ENCODE data around the gene MAPK13.

MAPK13 gene

DNA sequence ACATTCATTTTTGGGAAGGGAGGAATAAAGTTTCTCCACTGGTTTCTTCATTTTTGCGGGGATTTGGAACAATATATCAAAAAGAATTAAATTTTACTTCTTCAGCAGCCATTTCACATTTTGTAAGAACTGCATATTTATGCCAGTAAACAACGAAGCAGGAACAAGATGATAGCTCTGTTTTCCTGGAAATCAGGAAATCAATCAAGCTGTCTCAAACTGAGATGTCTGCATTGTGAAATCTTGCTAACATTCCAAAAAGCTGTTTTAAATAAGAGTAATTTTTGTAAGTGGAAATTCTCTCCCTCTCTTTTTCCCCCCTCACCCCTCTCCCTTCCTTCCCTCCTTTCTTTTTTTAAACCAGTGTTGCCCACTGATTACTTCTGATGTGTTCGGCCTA, 20.0 kb downstream of the MAPK13 start:
- DNase-seq (ENCODE audit: low spot score): no peak

- no peak for DNase-seq (ENCODE audit: low spot score)
These were observed 24.0 kb downstream of the MAPK13 start for GRCh38 chr6:36154286-36154685.

DNA sequence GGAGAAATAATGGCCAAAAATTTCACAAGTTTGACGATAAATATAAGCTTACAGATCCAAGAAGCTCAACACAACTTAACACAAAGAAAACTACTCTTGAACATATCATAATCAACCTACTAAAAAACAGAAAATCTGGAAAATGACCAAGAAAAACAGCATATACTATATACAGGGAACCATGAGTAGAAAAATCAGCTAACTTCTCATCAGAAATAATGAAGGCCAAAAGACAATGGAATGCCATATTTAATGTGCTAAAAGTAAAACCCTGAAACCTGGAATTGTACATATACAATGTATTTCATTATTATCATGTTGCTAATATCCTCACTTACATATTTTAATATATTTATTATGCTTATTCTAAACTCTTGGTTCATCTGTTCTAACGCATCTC, 25.3 kb downstream of the MAPK13 start:
- DNase-seq (ENCODE audit: low spot score): no peak

- no peak for DNase-seq (ENCODE audit: low spot score)
These were observed 29.9 kb downstream of the MAPK13 start for GRCh38 chr6:36160147-36160760.

- DNase-seq (ENCODE audit: low spot score): no peak
These were observed 39.0 kb downstream of the MAPK13 start for GRCh38 chr6:36169023-36170007.

DNA sequence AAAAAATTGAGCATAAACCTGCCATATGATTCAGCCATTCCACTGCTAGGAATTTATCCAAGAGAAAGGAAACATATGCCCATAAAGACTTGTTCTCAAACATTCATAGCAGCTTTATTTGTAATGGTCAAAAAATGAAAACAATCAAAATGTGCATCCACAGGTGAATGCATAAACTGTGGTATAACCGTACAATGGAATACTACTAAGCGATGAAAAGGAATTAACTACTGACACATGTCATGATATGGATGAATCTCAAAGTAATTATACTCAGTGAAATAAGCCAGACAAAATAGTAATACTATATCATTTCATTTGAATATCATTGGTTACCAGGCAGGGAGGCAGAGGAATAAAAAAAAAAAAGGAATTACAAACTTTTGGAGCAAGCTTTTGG, 40.4 kb downstream of the MAPK13 start:
- no peak for DNase-seq (ENCODE audit: low spot score)

GRCh38 chr6:36171573-36171972, 41.3 kb downstream of the MAPK13 start:
- DNase-seq (ENCODE audit: low spot score): no peak

DNA sequence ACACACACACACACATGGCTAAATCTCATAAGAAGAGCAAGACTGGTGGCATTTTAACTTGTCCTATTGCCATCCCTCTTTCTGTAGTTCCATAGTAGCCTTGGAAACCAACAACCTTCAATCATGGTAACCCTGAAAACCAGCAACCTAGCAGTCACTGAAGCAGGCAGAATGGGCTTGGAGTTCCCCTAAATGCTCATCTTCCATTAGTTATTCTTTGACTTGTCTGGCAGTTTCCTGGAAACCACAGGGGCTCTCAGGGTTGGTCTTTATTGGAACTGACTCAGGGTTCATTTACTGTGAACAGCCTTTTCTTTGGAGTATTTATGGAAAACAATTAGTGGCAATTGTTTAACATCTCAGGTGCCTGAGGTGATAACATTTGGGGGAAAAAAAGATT, 46.9 kb downstream of the MAPK13 start:
- DNase-seq (ENCODE audit: low spot score): no peak

- no peak for DNase-seq (ENCODE audit: low spot score)
These were observed 48.2 kb downstream of the MAPK13 start for GRCh38 chr6:36178544-36178943.

DNA sequence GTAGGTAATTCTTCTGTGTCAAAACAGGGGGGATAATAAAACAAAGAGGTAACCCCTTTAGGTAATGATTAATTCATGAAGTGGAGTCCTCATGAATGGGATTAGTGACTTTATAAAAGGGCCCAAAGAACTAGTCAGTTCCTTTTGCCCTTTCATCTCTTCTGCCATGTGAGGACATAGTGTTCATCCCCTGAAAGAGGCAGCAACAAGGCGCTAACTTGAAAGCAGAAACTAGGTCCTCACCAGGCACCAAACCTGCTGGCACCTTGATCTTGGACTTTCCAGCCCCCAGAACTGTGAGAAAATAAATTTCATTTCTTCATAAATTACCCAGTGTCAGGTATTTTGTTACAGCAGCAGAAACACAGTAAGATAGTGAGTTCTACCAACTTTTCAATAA, 49.8 kb downstream of the MAPK13 start:
- no peak for DNase-seq (ENCODE audit: low spot score)

GRCh38 chr6:36184311-36184710, 54.0 kb downstream of the MAPK13 start:
- no peak for DNase-seq (ENCODE audit: low spot score)

DNA sequence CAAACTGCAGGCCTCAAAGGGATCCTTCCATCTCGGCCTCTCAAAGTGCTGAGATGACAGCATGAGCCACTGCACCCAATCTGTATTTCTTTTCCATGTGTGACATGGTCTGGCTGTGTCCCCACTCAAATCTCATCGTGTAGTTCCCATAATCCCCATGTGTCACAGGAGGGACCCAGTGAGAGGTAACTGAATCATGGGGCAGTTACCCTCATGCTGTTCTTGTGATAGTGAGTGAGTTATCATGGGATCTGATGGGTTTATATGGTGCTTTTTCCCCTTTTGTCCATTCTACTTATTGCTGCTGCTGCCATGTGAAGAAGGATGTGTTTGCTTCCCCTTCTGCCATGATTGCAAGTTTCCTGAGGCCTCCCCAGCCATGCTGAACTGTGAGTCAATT, 55.9 kb downstream of the MAPK13 start:
- DNase-seq (ENCODE audit: low spot score): no peak

DNA sequence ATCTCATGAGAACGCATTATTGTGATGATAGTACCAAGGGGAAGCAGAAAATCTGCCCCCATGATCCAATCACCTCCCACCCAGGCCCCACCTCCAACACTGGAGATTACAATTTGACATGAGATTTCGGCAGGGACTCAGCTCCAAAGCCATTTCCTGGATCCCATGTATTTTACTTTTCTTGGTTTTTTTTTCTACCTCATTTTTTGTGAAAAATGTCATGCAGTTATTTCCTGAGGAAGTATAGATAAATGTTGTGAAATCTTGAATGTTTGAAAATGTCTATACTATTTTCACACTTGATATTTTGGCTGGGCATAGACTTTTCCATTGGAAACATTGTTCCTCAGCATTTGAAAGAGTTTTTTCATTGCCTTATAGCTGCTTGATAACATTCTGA, 57.1 kb downstream of the MAPK13 start:
- no peak for DNase-seq (ENCODE audit: low spot score)
